Breast epithelium (tissue), 4 donors: ENCODE results near the gene RYR1. TPM values are rescaled to one million over a fixed set of nuclear protein-coding genes. Genes with fewer than 3 reads are reported as not detected.

Experiments used
- DNase-seq, 2 donors: peaks; one replicate each; pipeline ENCODE4 v3.0.0-alpha.2; 2019; ENCODE audit warnings: low spot score in 2 of 2
- H3K27ac ChIP-seq, 2 donors: fragments of 200-600 bp; sonication (generic) in 1 of 2; one replicate each; pipeline ENCODE4 v1.5.1; 2016 to 2019; ENCODE audit warnings: mild to moderate bottlenecking in 1 of 2
- H3K27me3 ChIP-seq, 2 donors: fragments of 200-600 bp; sonication (generic) in 1 of 2; one replicate each; pipeline versions ENCODE4 v1.5.1 to v1.6.0; 2017 to 2019; ENCODE audit warnings: control low read depth in 1 of 2, mild to moderate bottlenecking in 1 of 2
- H3K36me3 ChIP-seq: fragments of 200-600 bp; one replicate; pipeline ENCODE4 v1.5.1; 2019
- H3K4me1 ChIP-seq, 2 donors: fragments of 200-600 bp; sonication (generic); one replicate each; pipeline ENCODE4 v1.5.1; 2016 to 2019; ENCODE audit warnings: control low read depth in 1 of 2
- H3K4me3 ChIP-seq, 3 donors: fragments of 200-600 bp; sonication (generic); 1 replicate in 2 of 3; 2 replicates in 1 of 3; pipeline ENCODE4 v1.5.1; 2016 to 2019; ENCODE audit warnings: mild to moderate bottlenecking in 3 of 3, moderate library complexity in 2 of 3
- H3K9me3 ChIP-seq, 2 donors: fragments of 200-600 bp; sonication (generic) in 1 of 2; one replicate each; pipeline ENCODE4 v1.5.1; 2016 to 2019; ENCODE audit warnings: control low read depth in 1 of 2
- CTCF ChIP-seq, 3 donors: fragments of 450-650 bp; IDR thresholded peaks; one replicate each; pipeline ENCODE4 v1.5.1; 2016 to 2017; ENCODE audit warnings: antibody characterized with exemption in 3 of 3, mild to moderate bottlenecking in 3 of 3, moderate library complexity in 3 of 3
- POLR2A ChIP-seq: fragments of 450-650 bp; IDR thresholded peaks from one replicate; pipeline ENCODE4 v1.6.1; 2016; ENCODE audit warnings: antibody characterized with exemption, mild to moderate bottlenecking, moderate library complexity
- POLR2AphosphoS5 ChIP-seq, 3 donors: sonication (generic); formaldehyde crosslinking; IDR thresholded peaks; one replicate each; pipeline ENCODE4 v1.6.1; 2017; ENCODE audit warnings: antibody characterized with exemption in 3 of 3
- intact Hi-C: fragments of 100-400 bp; cut with DNase I; formaldehyde crosslinking; loops from one replicate; pipeline ENCODE4 v1.15.1; 2023; ENCODE audit warnings: low total_unique reads
- total RNA-seq, 3 donors: library from RNA; depleted of rRNA; stranded (reverse); fragments of >200 nt; gene quantifications; one replicate each; pipeline ENCODE4 v1.1.0, GENCODE V29; 2016

Gene RYR1
- total RNA-seq, 3 donors from 2014 or later = 1.3 to 6.7 (median 3.5) TPM

GRCh38 chr19:38388349-38389100 is 45.0 kb upstream of the RYR1 start, which contains the start of gene SPRED3:
TSS of gene SPRED3 (plus strand) at chr19:38388697. CDS start at chr19:38390303, 1,606 bp downstream.
- DNase-seq = peak in 1 of 2 donors; percentile 37
- intact Hi-C loops = no loop called here

GRCh38 chr19:38389101-38389925 is 44.2 kb upstream of the RYR1 start:
- Histone ChIP-seq H3K4me1 (peaks cover 0 to 6% of the 10 kb centered on the region in 2 donors), H3K36me3 (no peaks in the 10 kb centered on the region), H3K4me3 (peak overlapping the region; percentile 35 to 74 (median 64)), H3K27ac (peak overlapping the region; percentile 88 to 91), H3K27me3 (no peaks in the 10 kb centered on the region), H3K9me3 (no peaks in the 10 kb centered on the region)
- no peak for TF ChIP-seq POLR2A
- no peak for TF ChIP-seq POLR2AphosphoS5 (IDR thresholded peaks at IDR 0.05)
- DNase-seq = no peak
- intact Hi-C loops = no loop called here

More at GRCh38 chr19:38388349-38389100, 45.0 kb upstream of the RYR1 start, which contains the start of gene SPRED3:
- H3K9me3 ChIP-seq = no peaks in the 10 kb centered on the region
- no peak for TF ChIP-seq CTCF (IDR thresholded peaks at IDR 0.05)
- TF ChIP-seq POLR2A = no peak
- H3K4me3 ChIP-seq = peak within 1 kb of the TSS; percentile 35 to 74 (median 64)
- peak within 1 kb of the TSS; percentile 88 to 91 for H3K27ac ChIP-seq
- H3K36me3 ChIP-seq = no peaks in the 10 kb centered on the region
- no peaks in the 10 kb centered on the region for H3K27me3 ChIP-seq
- H3K4me1 ChIP-seq = peaks cover 0 to 6% of the 10 kb centered on the region in 2 donors

- peak overlapping the region in 1 of 2 donors; percentile 91 for H3K27ac ChIP-seq
- intact Hi-C loops = no loop called here
- H3K27me3 ChIP-seq = peaks cover 0 to 5% of the 10 kb centered on the region in 2 donors
- H3K36me3 ChIP-seq = no peaks in the 10 kb centered on the region
- no peak overlapping the region for H3K4me3 ChIP-seq
- peaks cover 0 to 6% of the 10 kb centered on the region in 2 donors for H3K4me1 ChIP-seq
- DNase-seq = no peak
- H3K9me3 ChIP-seq = no peaks in the 10 kb centered on the region
- TF ChIP-seq POLR2AphosphoS5 (IDR thresholded peaks at IDR 0.05) (no peak), POLR2A (no peak), CTCF (IDR thresholded peaks at IDR 0.05) (no peak)
These were observed 43.2 kb upstream of the RYR1 start for GRCh38 chr19:38389957-38390924.

GRCh38 chr19:38391911-38392464 is 41.5 kb upstream of the RYR1 start:
- peaks cover 5 to 20% of the 10 kb centered on the region in 2 donors for H3K27me3 ChIP-seq
- TF ChIP-seq POLR2A = no peak
- no peak for TF ChIP-seq POLR2AphosphoS5 (IDR thresholded peaks at IDR 0.05)
- no peak for TF ChIP-seq CTCF (IDR thresholded peaks at IDR 0.05)
- intact Hi-C loops = no loop called here

More at GRCh38 chr19:38391911-38392464, 41.5 kb upstream of the RYR1 start:
- Histone ChIP-seq H3K36me3 (no peaks in the 10 kb centered on the region), H3K9me3 (no peaks in the 10 kb centered on the region), H3K4me1 (peaks cover 0 to 5% of the 10 kb centered on the region in 2 donors), H3K27ac (no peak overlapping the region), H3K4me3 (no peak overlapping the region)
- no peak for DNase-seq
